IPS DF 19.7 (cell line): ENCODE data around the gene BTC.
"Not testable (repeated sequence)": the region's sequence is repeated elsewhere in the genome, so short reads cannot be mapped to it uniquely, and the experiment has no call there.

Source experiments
- DNase-seq: peaks from one replicate; pipeline ENCODE4 v3.0.0-alpha.2; 2013; ENCODE audit warnings: low read depth, low spot score

Gene BTC

GRCh38 chr4:74758551-74759145 lies 35.7 kb downstream of the BTC start:
- no peak for DNase-seq

GRCh38 chr4:74757136-74757535 lies 37.2 kb downstream of the BTC start:
- no peak for DNase-seq

DNA sequence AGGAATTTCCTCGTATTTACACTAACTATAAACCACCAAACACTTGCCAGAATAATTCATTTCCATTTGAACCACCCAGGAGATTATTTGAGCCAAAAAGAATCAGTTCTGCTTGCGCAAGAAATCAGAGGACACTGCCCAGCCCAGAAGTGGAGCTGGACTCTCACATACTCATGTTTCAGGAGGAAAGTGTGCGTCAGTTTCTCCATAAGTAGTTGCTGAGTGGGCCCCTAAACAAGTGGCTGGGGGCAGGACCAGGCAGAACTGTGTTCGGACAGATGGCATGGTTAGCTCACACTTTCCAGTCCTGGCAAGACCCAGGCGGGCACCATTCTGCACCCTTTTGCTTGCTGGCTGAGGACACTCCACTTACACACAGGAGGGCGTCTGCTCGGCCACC lies 38.8 kb downstream of the BTC start:
- no peak for DNase-seq

DNA sequence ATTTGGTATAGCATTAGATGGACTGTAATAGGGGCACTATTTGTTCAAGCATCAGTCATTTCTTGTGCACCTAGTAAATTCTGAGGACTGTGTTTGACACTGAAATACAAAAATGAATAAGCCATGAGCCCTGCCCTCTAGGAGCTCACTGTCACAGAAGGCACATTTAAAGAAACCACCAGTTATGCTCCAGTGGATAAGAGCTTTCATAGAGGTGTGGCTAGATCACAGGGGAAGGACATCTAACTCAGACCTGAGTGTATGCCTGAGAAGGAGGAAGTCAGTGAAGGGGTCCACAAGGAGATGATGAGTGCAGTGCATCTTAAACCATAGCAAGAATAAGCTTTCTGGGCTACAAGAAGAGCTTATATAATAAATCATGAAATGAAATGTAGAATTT lies 40.1 kb downstream of the BTC start:
- DNase-seq: no peak

DNA sequence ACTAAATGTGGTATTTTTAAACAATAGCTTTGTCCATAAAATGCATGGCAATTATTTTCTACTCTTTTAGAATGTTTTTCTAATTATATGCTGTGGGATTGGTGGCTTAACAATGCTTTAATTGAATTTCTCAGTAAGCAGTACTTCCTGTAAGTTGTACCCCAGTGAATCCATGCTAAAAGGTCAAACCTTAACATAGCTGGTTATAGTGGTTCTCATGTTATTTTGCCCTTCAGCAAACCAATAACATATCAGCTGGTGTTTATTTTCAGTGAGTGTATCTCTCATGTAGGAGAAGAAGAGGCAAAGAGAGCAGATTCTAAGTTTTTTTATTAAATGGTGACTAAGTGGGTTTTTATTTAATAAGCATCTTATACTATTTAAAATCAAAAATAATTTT lies 41.5 kb downstream of the BTC start:
- no peak for DNase-seq

GRCh38 chr4:74751856-74752255 lies 42.5 kb downstream of the BTC start:
- no peak for DNase-seq

GRCh38 chr4:74751247-74751646 lies 43.1 kb downstream of the BTC start:
- DNase-seq: no peak

GRCh38 chr4:74742185-74742584 lies 52.1 kb downstream of the BTC start:
- no peak for DNase-seq

DNA sequence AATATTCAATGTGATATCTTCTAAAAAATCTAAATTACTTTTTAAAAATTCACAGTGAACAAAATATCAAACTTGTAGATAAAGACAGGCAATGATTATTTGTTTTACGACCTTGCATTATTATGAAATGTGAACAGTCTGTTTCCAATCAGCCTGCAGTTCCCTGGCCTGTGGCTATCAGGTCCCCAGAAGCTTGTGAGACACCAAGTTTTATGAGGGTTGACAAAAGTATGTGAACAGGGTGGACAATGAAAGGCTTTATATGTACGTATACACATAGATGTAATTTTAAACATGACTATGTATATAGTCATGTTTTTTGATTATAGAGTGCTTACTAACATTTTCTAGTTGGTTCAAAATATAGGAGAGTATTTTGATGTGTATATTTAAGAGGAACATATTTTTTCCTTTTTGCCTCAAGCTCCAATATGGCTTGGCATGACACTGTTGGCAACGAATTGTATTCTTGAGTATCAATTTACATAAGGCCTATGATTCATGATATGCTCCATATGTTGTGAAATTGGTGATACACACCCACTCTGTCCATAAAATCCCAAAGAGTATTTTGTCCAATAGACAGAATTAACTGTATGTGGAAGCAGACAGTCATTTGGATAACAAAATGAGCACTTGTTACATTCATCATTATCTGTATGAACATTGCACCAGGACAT lies 55.7 kb downstream of the BTC start:
- no peak for DNase-seq

GRCh38 chr4:74734995-74735394 lies 59.3 kb downstream of the BTC start:
- DNase-seq: no peak

DNA sequence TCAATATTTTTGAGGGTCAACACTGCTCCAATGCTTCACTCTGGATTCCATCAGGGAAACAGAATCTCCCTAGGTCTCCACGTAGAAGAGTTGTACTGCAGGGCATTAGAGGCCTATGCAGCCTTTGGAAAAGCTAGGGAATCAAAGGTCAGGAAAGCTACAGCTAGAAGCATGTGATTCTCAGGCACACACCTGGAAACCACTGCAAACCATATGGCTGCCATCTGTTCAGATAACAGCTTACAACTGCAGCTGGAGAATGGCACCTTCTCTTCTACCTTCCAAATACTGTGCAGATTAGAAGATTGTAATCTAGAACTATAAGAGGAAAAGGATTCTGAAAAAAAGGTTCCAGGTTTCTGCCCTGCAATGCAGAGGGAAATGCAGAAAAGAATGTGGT lies 60.6 kb downstream of the BTC start:
- DNase-seq: no peak

DNA sequence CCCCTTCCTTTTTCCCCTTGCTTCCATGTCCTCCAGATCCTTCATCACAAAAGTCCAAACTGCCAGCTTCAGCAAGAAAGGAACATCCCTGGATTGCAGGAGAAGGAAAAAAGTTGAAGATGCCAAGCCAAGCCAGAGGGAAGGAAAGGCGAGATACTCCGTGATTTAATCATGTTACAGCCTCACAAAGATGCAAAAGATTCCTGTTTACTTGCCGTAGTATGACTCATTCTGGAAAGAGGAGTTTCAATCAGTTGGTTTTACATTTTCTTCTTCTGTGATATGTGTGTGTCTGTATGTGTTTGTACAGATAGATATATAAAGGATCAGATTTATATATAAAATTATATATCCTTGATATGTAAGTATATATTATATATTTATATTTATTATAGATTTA lies 69.3 kb downstream of the BTC start:
- DNase-seq: no peak

DNA sequence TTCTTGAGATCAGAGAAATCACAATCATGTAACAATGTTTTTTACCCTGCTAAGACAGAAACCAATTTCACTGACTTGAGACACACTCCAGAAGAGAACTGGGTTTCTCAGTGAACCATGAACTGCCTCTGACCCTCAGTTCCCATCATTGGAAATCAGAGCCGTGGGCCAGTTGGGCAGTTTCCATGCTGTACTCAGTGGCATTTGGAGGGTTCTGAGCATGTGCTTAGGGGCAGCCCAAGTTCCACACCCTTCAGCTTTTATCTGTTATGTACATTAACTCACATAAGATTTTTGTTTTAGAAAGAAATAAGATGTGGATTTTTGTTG lies 77.9 kb downstream of the BTC start:
- no peak for DNase-seq

- no peak for DNase-seq
These were observed 78.5 kb downstream of the BTC start for GRCh38 chr4:74715706-74716435.

DNA sequence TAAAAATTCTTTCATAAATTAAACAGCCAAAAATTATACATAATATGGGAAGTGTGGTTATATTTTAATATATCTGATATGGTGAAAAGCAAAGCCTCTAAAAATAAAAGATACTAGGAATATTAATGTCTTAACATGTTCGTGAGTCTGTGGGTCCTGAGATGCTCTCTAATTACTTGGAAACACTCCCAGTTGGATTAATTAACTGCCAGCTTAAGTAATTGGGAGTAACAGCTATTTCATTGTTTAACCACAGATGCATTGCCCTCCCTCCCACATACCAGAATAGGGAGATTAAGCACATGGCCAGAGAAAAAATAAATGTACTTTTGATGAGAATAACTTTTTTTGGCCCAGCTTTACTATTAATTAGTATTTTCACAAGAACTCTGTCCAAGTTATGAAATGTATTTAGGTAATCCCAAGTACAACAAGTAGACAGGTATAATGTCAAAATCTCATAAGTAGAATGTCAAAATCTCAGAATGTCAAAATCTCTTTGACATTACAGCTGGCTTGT lies 79.7 kb downstream of the BTC start:
- no peak for DNase-seq

- not testable (repeated sequence) for DNase-seq
These were observed 86.2 kb downstream of the BTC start for GRCh38 chr4:74708135-74708534.
